Erythroblast (primary cell): ENCODE data around the gene BICC1.

Experiments
- DNase-seq, 2 experiments: peaks; one replicate each; lab custom pipeline; 2025; lab: John Stamatoyannopoulos, UW
- GATA1 ChIP-seq: IDR thresholded peaks from 2 replicates; pipeline ENCODE4 v1.6.1; 2011; ENCODE audit warnings: low read depth, mild to moderate bottlenecking, control low read depth, low read length, moderate library complexity
- POLR2A ChIP-seq: IDR thresholded peaks from 2 replicates; pipeline ENCODE4 v1.6.1; 2011; ENCODE audit warnings: mild to moderate bottlenecking, low read length

Gene BICC1

GRCh38 chr10:58765910-58766309 is 253.2 kb downstream of the BICC1 start:
- TF ChIP-seq POLR2A: no peak
- TF ChIP-seq GATA1: no peak
- DNase-seq: no peak

DNA sequence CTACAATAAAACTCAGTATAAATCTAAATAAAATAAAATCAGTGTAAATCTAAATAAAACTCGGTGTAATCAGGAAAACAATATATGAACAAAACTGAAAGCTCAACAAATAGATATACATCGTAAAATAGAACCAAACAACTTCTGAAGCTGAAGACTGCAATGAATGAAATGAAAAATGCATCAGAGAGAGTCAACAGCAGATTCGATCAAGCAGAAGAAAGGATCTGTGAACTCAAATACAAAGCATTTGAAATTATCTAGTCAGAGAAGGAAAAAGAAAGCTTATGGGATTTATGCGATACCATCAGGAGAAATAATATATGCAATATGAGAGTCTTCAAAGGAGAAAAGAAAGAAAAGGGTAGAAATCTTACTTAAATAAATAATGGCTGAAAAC is 255.0 kb downstream of the BICC1 start:
- no peak for TF ChIP-seq GATA1
- no peak for TF ChIP-seq POLR2A
- no peak for DNase-seq

- TF ChIP-seq POLR2A (no peak), GATA1 (no peak)
- DNase-seq: no peak
Observed at GRCh38 chr10:58771863-58772262, 259.2 kb downstream of the BICC1 start.

- no peak for TF ChIP-seq GATA1
Observed at GRCh38 chr10:58772758-58773157, 260.1 kb downstream of the BICC1 start.

GRCh38 chr10:58773341-58773740 is 260.7 kb downstream of the BICC1 start:
- TF ChIP-seq GATA1: no peak
- no peak for TF ChIP-seq POLR2A
- DNase-seq: no peak

More at GRCh38 chr10:58772758-58773157, 260.1 kb downstream of the BICC1 start:
- DNase-seq: no peak

DNA sequence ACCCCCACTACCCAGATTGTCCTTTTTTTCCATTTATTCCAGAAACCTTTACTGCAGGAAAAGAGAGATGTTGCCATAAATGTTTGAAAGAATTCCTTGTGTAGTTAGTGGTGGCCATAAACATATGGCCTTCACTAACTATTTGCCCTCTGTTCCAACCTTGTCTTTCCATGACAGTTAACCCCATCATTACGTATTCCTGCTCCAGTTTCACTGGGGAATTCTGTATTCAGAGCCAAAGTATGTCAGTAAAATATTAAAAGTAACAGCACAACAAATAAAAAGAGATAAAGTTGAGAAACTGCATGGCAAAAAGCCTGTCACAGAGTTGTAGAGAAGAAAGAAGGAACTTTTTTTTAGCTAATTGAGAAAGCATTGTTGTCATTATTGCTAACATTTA is 261.3 kb downstream of the BICC1 start:
- no peak for DNase-seq
- TF ChIP-seq GATA1 (no peak), POLR2A (no peak)

DNA sequence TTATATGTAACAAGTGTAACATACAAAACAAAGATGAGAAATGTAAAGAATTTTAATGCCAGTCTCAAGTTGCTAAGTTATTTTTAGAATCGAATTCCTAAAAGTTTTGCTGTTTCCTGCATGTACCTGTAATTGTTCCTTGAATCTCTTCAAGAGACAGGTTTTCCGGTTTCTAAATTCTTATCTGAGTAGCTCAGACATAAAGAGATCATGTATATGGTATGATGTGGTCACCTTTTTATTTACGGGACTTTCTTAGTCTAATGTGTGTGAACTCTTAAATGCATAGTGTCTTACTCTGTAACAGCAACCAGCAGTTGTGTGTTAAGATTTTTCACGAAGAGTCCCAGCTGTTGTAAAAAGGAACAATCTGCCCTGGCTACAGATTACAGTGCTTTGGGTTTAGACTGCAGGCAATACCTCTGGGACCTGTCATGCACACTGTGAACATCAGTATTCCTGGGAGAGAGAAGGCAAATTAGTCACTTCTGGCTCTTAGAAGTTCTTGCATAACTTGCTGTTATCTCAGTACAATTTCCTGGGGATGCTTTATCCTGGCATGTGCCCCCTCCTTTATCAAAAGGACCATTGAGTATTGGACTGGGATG is 263.4 kb downstream of the BICC1 start:
- TF ChIP-seq POLR2A (no peak), GATA1 (no peak)
- no peak for DNase-seq

GRCh38 chr10:58776568-58777318 is 264.1 kb downstream of the BICC1 start:
- no peak for TF ChIP-seq GATA1
- no peak for TF ChIP-seq POLR2A
- DNase-seq: no peak

- no peak for TF ChIP-seq GATA1
- no peak for TF ChIP-seq POLR2A
- no peak for DNase-seq
Observed at GRCh38 chr10:58778966-58779365, 266.3 kb downstream of the BICC1 start.

DNA sequence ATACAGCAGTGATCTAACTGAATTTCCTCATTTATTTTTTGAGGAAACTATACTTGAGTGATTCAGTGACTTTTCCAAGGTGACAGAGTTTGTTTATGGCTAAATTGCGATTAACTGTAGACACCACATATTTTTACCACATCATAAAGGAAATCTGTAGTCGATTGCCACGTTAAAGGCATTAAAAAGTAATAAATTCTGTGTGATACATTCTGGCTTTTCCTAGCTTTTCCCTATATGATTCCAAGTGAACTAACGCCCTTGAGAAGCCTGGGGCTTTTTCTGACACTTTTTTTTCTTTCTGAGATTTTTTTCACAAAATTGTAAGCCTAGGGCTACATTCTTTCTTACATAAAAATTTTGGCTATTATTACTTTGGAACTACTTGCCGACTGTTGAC is 266.9 kb downstream of the BICC1 start:
- TF ChIP-seq GATA1 (no peak), POLR2A (no peak)
- no peak for DNase-seq

- no peak for DNase-seq
- no peak for TF ChIP-seq POLR2A
- TF ChIP-seq GATA1: no peak
Observed at GRCh38 chr10:58780476-58780875, 267.8 kb downstream of the BICC1 start.

DNA sequence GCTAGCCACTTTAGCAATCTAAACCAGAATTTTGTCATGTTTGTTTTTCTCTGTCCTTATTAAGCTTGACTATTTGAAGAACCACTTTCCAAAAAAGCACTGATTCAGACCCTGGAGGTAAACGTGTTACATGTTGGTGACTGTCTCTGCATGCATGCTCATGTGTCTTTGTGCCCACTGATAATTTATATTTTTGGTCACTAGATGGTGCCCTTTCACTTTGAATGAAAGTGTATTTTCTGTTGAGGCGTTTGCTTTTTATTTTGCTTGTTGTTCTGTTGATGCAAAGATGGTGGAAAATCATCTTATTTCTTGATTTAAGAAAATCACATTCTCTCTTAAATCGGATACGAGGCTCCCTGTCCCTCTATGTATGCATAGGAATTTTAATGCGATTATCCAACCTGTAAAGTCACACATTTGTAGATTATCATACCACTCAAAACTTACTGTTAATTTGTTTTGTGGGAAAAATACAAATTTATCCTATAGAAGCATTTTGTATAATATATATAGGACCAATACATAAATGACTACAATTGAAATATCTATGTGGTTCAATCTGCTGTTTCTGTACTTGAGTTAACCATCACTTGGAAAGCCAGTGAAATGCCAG is 269.3 kb downstream of the BICC1 start:
- TF ChIP-seq POLR2A: no peak
- TF ChIP-seq GATA1: no peak
- peak; percentile 18 to 54 for DNase-seq

DNA sequence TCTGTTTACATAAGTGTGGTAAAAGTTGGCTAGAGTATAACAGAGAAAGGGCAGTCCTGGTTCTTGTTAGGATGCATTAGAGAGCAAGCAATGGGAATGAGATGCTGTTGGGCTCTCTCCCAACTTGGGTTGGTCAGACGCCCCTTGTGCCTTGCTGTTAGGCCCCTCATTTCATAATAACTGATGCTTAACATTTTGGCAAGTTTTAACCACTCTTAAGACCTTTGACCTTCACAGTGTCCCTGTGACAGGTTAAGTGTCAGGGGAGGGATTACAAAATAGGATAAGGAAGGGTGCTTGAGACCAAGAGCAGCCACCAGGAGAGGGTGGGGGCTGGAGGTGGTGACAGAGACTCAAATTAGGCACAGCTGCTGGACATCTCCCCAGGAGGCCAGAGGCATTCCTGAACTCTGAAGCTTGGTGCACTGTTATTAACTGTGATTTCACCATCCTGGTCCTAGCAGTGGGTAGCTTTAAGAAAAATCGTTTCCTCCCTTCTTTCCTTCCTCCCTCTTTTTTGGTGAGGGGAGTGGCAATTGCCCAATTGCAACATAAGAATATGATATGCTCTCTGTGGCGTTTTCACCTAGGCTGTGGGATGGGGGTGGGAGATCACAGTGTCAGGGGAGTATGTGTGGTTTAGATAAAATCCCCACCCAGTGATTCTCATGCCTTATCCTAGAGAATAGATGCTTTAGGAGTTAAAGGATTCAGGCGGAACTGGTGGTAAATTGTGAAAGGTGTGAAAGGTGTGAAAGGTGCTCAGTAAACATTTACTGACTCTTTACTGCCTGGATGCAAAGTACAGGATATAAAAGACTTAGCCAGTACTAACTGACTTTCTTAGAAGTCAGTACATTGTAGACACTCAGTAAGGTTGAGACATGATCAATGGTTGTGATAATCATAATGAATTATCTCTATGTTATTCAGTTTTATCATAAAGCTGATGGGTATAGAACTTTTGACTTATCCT is 270.5 kb downstream of the BICC1 start:
- DNase-seq: no peak
- no peak for TF ChIP-seq POLR2A
- no peak for TF ChIP-seq GATA1
